GM19324 (cell line): ENCODE results near the gene TIPARP.
"Not testable (repeated sequence)": the region's sequence is repeated elsewhere in the genome, so short reads cannot be mapped to it uniquely, and the experiment has no call there.

Experiments
- ATAC-seq: cut with Tn5 transposase; IDR thresholded peaks from one replicate; pipeline ENCODE4 v1.9.1; 2021; ENCODE audit warnings: mild to moderate bottlenecking, moderate library complexity; ENCODE audit not compliant: unreplicated experiment, low FRiP score

Gene TIPARP

GRCh38 chr3:156735471-156735870 is 61.1 kb downstream of the TIPARP start:
- ATAC-seq, result no peak

GRCh38 chr3:156737049-156737448 is 62.7 kb downstream of the TIPARP start:
- not testable (repeated sequence) for ATAC-seq

GRCh38 chr3:156738251-156738650 is 63.9 kb downstream of the TIPARP start:
- ATAC-seq, result no peak

DNA sequence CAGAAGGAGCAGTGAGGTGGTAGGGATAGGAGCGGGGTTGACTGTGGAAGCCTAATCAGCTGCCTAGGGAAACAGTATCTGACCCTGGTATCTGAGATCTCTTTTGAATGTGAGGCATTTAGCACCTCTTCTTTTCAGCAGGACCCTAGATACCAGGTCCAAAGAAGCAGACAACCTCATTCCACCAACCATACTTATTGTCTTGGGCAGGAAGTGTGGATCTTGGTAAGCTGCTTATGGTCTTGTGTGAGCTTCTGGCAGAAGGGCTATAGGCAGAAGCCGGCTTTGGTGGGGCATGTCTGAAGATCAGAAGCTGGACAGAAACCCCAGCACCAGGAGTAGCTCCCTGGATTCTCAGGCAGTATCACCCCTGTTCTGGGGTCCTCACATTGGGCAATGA is 65.6 kb downstream of the TIPARP start:
- ATAC-seq, result no peak

- not testable (repeated sequence) for ATAC-seq
Observed at GRCh38 chr3:156740581-156740980, 66.2 kb downstream of the TIPARP start.

DNA sequence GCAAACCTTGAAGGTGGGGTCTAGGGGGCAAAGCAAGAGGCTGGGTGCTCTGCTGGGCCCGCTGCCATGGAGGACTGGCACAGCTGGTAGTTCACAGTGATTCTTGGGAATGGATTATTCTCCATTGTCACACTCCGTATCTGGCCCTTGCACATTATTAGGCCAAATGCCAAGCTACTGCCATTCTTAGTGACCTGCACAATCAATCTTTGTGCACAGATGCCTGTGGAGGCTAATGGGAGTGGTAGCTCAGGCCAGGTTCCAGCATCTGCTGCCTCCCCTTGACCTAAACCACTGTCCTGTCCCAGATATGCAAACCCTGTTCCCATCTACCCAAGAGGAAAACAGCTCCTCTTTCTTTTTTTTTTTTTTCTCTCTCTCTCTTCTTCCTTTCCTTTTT is 67.5 kb downstream of the TIPARP start:
- no peak for ATAC-seq

DNA sequence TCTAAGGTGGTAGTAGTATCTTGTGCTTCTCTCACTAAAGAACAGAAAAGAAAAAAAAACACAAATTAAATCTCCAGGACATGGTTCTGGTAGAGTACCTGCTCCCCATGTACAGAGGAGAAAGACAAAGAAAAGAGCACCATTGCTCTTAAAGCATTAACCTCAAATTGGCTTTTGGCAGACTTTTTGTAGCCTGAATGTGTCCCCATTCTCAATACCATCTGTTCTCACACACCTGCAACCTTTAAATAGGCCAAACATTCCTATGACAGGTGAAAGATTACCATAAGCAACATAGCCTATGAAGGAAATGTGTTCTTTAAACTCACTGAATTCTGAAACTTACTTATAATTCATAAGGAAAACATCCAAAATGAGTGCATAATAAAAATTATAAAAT is 68.0 kb downstream of the TIPARP start:
- no peak for ATAC-seq

DNA sequence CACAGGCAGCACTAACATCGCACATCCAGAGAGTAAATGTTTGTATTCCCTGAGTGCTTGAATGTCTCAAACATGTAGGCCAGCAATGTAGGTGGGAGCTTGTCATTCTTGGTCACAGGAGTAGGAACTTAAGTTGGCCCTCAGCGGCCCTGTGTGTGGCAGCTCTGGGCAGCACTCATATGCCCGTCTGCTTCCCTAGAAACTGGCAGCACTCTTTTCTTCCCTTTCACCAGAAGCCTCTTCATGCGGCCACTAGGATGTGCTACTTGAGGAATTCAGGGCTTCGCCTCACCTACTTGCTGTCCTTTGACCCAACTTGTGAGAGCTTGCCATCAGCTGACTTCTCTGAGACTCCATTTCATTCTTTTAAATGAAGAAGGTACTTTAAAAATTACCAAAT is 69.5 kb downstream of the TIPARP start:
- no peak for ATAC-seq

GRCh38 chr3:156744631-156745030 is 70.2 kb downstream of the TIPARP start:
- ATAC-seq, result no peak

DNA sequence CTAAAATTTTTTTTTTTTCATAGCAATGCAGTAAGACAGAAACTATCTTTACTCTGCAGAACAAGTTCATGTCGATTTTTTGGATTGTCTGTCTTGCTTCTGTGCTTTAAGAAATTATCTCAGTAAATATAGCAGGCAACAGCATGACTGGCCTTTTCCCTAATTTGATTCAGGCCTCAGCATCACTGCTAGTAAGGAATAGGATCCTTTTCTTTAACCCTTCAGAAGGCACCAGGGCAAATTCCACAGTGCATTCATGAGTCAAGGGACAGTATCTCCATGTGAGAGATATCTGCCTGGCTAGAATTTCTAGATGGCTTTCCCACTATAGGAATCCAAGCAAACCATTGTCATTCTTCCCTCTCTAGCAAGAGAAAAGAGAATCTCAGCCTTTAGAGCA is 71.4 kb downstream of the TIPARP start:
- ATAC-seq, result no peak

DNA sequence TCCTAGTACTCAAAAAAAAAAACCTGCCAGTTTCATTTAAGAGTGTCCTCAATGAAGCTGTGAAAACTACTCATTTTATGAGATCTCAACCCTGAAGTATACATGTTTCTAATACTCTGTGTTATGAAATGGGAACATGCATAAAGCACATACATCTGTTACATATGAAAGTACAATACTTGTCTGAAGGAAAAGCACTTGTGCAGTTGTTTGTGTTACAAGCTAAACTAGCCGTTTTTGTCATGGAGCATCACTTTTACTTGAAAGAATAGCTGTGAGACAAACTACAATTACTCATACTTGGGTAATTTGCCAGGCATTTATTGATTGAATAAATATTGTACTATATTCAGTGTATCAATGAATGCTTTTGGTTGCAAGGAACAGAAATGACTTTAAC is 72.7 kb downstream of the TIPARP start:
- no peak for ATAC-seq

DNA sequence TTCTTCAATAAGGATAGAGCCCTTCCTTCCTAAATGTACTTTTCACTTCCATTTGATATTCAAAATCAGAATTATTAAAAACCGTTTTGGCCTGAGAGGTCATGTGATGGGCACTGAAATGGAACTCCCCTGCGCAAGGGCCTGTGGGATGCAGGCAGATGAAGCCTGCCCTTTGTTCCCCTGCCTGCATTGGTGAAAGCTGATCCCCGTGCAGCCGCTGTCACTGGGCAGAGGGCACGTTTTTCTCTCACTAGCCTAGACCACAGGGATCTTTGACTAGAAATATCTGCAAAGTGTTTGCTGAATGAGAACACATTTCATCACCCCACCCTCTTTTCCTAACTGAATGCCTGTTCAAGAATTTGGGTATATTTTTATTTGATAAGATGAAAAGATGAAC is 74.9 kb downstream of the TIPARP start:
- ATAC-seq, result no peak

- no peak for ATAC-seq
Observed at GRCh38 chr3:156750191-156750873, 75.9 kb downstream of the TIPARP start.

GRCh38 chr3:156750874-156751245 is 76.5 kb downstream of the TIPARP start:
- ATAC-seq, result no peak

DNA sequence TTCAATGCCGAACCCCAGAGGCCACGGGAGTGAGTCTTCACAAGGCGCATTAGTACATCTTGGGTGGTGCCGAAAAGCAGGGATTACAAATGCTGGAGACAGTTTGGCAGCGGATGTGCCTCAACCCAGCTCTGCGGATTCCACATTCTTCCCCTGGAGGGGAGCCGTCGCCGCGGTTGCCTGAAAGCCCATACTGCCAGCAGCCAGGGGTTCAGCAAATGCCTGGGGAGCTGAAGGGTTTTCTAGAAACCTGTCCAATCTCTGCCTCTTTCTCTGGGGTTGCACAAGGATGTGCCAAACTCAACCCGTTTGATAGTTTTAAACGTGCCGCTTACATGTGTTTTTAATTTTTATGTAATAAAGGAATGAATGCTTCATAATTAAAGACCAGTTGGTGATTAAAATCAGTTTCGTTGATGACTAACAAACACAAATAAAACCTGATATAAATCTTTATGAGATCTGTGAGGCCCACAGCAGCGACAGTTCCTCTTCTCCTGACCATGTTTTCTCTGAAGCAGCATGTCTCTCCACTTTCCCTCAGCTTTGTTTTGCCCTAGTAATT is 77.2 kb downstream of the TIPARP start:
- ATAC-seq, result no peak
